SU-DHL-6 (cell line): ENCODE measurements around the gene CIT.
A peak's percentile ranks its signal among the peaks of the same experiment; 100 is the strongest.

Experiments
- H2AFZ ChIP-seq: fragments of 200-600 bp; sonication (generic); 2 replicates; pipeline ENCODE4 v1.6.1; 2014; ENCODE audit warnings: low read depth, mild to moderate bottlenecking, moderate library complexity, mixed read lengths, antibody characterized with exemption, low read length; ENCODE audit not compliant: severe bottlenecking
- H3F3A ChIP-seq: fragments of 200-600 bp; shearing (Covaris generic); 2 replicates; pipeline ENCODE4 v1.6.0; 2016; ENCODE audit warnings: antibody characterized with exemption, mild to moderate bottlenecking; ENCODE audit not compliant: insufficient read depth
- H3K27ac ChIP-seq: fragments of 200-600 bp; sonication (generic); 2 replicates; pipeline ENCODE4 v1.5.1; 2016; ENCODE audit warnings: low read depth, mild to moderate bottlenecking, low read length, moderate library complexity, mixed read lengths
- H3K27me3 ChIP-seq: fragments of 200-600 bp; sonication (generic), shearing (Covaris generic); 2 replicates; pipeline ENCODE4 v1.6.0; 2014; ENCODE audit warnings: mild to moderate bottlenecking, low read length
- H3K36me3 ChIP-seq: fragments of 200-600 bp; sonication (generic); 2 replicates; pipeline ENCODE4 v1.6.1; 2014; ENCODE audit warnings: mild to moderate bottlenecking, low read length, mixed read lengths
- H3K4me2 ChIP-seq: fragments of 300-600, 200-600 bp; shearing (Covaris generic), sonication (generic); 2 replicates; pipeline ENCODE4 v1.6.0; 2014; ENCODE audit warnings: low read length, low read depth, mild to moderate bottlenecking; ENCODE audit not compliant: poor library complexity, severe bottlenecking
- H3K4me3 ChIP-seq: fragments of 200-600 bp; sonication (generic); 2 replicates; pipeline ENCODE4 v1.5.1; 2014; ENCODE audit warnings: antibody characterized with exemption, low read length, mild to moderate bottlenecking, mixed read lengths; ENCODE audit not compliant: insufficient read depth, poor library complexity, severe bottlenecking
- H3K79me2 ChIP-seq: fragments of 200-600 bp; sonication (generic); 2 replicates; pipeline ENCODE4 v1.6.1; 2014; ENCODE audit warnings: mild to moderate bottlenecking, low read length, moderate library complexity; ENCODE audit not compliant: insufficient read depth
- H3K9ac ChIP-seq: fragments of 200-600 bp; sonication (generic); 2 replicates; pipeline ENCODE4 v1.7.0; 2014; ENCODE audit warnings: mild to moderate bottlenecking, low read length
- H3K9me2 ChIP-seq: fragments of 200-600 bp; sonication (generic); replicated peaks from 2 replicates; pipeline ENCODE4 v1.6.1; 2014; ENCODE audit warnings: low read length; ENCODE audit not compliant: insufficient read depth
- H3K9me3 ChIP-seq: fragments of 200-600 bp; sonication (generic); 2 replicates; pipeline ENCODE4 v1.6.1; 2014; ENCODE audit warnings: low read length, mixed read lengths; ENCODE audit not compliant: insufficient read depth
- H4K20me1 ChIP-seq: fragments of 200-600 bp; sonication (generic); 2 replicates; pipeline ENCODE4 v1.6.1; 2014; ENCODE audit warnings: low read depth, mild to moderate bottlenecking, antibody characterized with exemption, low read length, moderate library complexity, mixed read lengths
- CTCF ChIP-seq: fragments of 200-600 bp; sonication (generic); IDR thresholded peaks from one replicate; pipeline ENCODE4 v1.5.1; 2017; ENCODE audit warnings: antibody characterized with exemption, mild to moderate bottlenecking, low read length, moderate library complexity; ENCODE audit not compliant: insufficient read depth, poor library complexity, severe bottlenecking
- EZH2phosphoT487 ChIP-seq: fragments of 200-600 bp; sonication (generic), shearing (Covaris generic); conservative IDR thresholded peaks from 2 replicates; pipeline ENCODE4 v1.6.1; 2018; ENCODE audit warnings: mild to moderate bottlenecking, antibody characterized with exemption, low read length, moderate library complexity, mixed read lengths

The CIT gene

GRCh38 chr12:119683816-119684215, 193.3 kb downstream of the CIT start:
- Histone ChIP-seq H3K27me3 (no peaks in the 10 kb centered on the region), H3K9ac (no peak overlapping the region), H3F3A (peaks cover 16% of the 10 kb centered on the region), H2AFZ (no peak overlapping the region), H3K27ac (no peak overlapping the region), H3K9me2 (no peaks in the 10 kb centered on the region), H4K20me1 (no peaks in the 10 kb centered on the region), H3K4me2 (no peak overlapping the region), H3K4me3 (no peak overlapping the region), H3K79me2 (no peaks in the 10 kb centered on the region), H3K36me3 (peaks cover 4% of the 10 kb centered on the region; the same call in 1 of the 2 replicates), H3K9me3 (no peaks in the 10 kb centered on the region)
- TF ChIP-seq EZH2phosphoT487 (no peak), CTCF (no peak)

- no peak overlapping the region; the same call in 1 of the 2 replicates for H3K27ac ChIP-seq
- H3K4me3 ChIP-seq = no peak overlapping the region
- no peaks in the 10 kb centered on the region for H3K9me2 ChIP-seq
- no peaks in the 10 kb centered on the region for H4K20me1 ChIP-seq
- H3K36me3 ChIP-seq = peaks cover 8% of the 10 kb centered on the region; the same call in 1 of the 2 replicates
- no peaks in the 10 kb centered on the region for H3K9me3 ChIP-seq
- H3K4me2 ChIP-seq = no peak overlapping the region
- peaks cover 16% of the 10 kb centered on the region for H3F3A ChIP-seq
- no peak overlapping the region for H2AFZ ChIP-seq
- H3K27me3 ChIP-seq = no peaks in the 10 kb centered on the region
- no peak overlapping the region for H3K9ac ChIP-seq
- TF ChIP-seq CTCF = no peak
- no peak for TF ChIP-seq EZH2phosphoT487
- H3K79me2 ChIP-seq = no peaks in the 10 kb centered on the region
Measured at GRCh38 chr12:119683413-119683812, 193.7 kb downstream of the CIT start.

- TF ChIP-seq CTCF (no peak), EZH2phosphoT487 (no peak)
- Histone ChIP-seq H3K27me3 (no peaks in the 10 kb centered on the region), H3F3A (peaks cover 16% of the 10 kb centered on the region), H3K36me3 (peaks cover 10% of the 10 kb centered on the region; the same call in 1 of the 2 replicates), H3K79me2 (no peaks in the 10 kb centered on the region), H3K4me3 (no peak overlapping the region), H3K9me3 (no peaks in the 10 kb centered on the region), H2AFZ (no peak overlapping the region), H3K27ac (peak overlapping the region; percentile 70), H4K20me1 (no peaks in the 10 kb centered on the region), H3K4me2 (peak overlapping the region; percentile 39), H3K9me2 (no peaks in the 10 kb centered on the region), H3K9ac (peak overlapping the region; percentile 15; the same call in 1 of the 2 replicates)
Measured at GRCh38 chr12:119682639-119683252, 194.4 kb downstream of the CIT start.
